SK-N-SH treated with all-trans-retinoic acid at 6 μM for 48 hours (cell line): ENCODE data around the gene BUD23.

Source experiments
- ATAC-seq: fragments of 200-7000 bp; cut with Tn5 transposase; 3 replicates; pipeline ENCODE4 v1.9.1; 2020; ENCODE audit warnings: mild to moderate bottlenecking, moderate library complexity
- ARNTL ChIP-seq: fragments of 450-650 bp; formaldehyde crosslinking; IDR thresholded peaks from 2 replicates; pipeline ENCODE4 v1.5.0; 2020; ENCODE audit warnings: low read depth, mild to moderate bottlenecking, moderate library complexity, borderline replicate concordance
- CSDC2 ChIP-seq: fragments of 250-450 bp; sonication (Bioruptor Pico); IDR thresholded peaks from 2 replicates; pipeline ENCODE4 v1.5.0; 2020; ENCODE audit warnings: mild to moderate bottlenecking, moderate library complexity
- CSRNP3 ChIP-seq: fragments of 250-450 bp; sonication (Bioruptor Pico); IDR thresholded peaks from 2 replicates; pipeline ENCODE4 v1.5.1; 2021; ENCODE audit warnings: mild to moderate bottlenecking, moderate library complexity
- ESRRG ChIP-seq: fragments of 250-450 bp; sonication (Bioruptor Pico); IDR thresholded peaks from 2 replicates; pipeline ENCODE4 v1.6.1; 2021; ENCODE audit warnings: mild to moderate bottlenecking
- GLIS3 ChIP-seq: fragments of 250-450 bp; sonication (Bioruptor Pico); IDR thresholded peaks from 2 replicates; pipeline ENCODE4 v1.5.0; 2020; ENCODE audit warnings: mild to moderate bottlenecking, moderate library complexity
- ISL1 ChIP-seq: fragments of 250-450 bp; sonication (Bioruptor Pico); IDR thresholded peaks from 2 replicates; pipeline ENCODE4 v2.1.2; 2022; ENCODE audit warnings: mild to moderate bottlenecking, moderate library complexity
- POU6F1 ChIP-seq: fragments of 250-450 bp; sonication (Bioruptor Pico); IDR thresholded peaks from 2 replicates; pipeline ENCODE4 v1.8.0; 2021; ENCODE audit warnings: low read depth, mild to moderate bottlenecking, moderate library complexity, borderline replicate concordance
- PPARA ChIP-seq: fragments of 250-450 bp; sonication (Bioruptor Pico); IDR thresholded peaks from 2 replicates; pipeline ENCODE4 v1.5.0; 2020; ENCODE audit warnings: mild to moderate bottlenecking, borderline replicate concordance
- RARB ChIP-seq: fragments of 250-450 bp; sonication (Bioruptor Pico); IDR thresholded peaks from 2 replicates; pipeline ENCODE4 v1.8.0; 2021; ENCODE audit warnings: mild to moderate bottlenecking, moderate library complexity
- SNAI2 ChIP-seq: fragments of 250-450 bp; sonication (Bioruptor Pico); IDR thresholded peaks from 2 replicates; pipeline ENCODE4 v1.5.0; 2020; ENCODE audit warnings: mild to moderate bottlenecking, moderate library complexity
- TOX ChIP-seq: fragments of 250-450 bp; sonication (Bioruptor Pico); IDR thresholded peaks from 2 replicates; pipeline ENCODE4 v1.8.0; 2021; ENCODE audit warnings: mild to moderate bottlenecking, moderate library complexity, borderline replicate concordance
- ZFP3 ChIP-seq: fragments of 250-450 bp; sonication (Bioruptor Pico); IDR thresholded peaks from 2 replicates; pipeline ENCODE4 v1.5.0; 2020; ENCODE audit warnings: mild to moderate bottlenecking, moderate library complexity
- ZFP30 ChIP-seq: fragments of 450-650 bp; formaldehyde crosslinking; IDR thresholded peaks from 2 replicates; pipeline ENCODE4 v1.5.0; 2022; ENCODE audit warnings: mild to moderate bottlenecking, moderate library complexity
- ZNF565 ChIP-seq: fragments of 450-650 bp; formaldehyde crosslinking; conservative IDR thresholded peaks from 2 replicates; pipeline ENCODE4 v1.5.0; 2020; ENCODE audit warnings: low read depth, mild to moderate bottlenecking, moderate library complexity
- ZNF70 ChIP-seq: fragments of 450-650 bp; formaldehyde crosslinking; IDR thresholded peaks from 2 replicates; pipeline ENCODE4 v1.5.0; 2020; ENCODE audit warnings: mild to moderate bottlenecking, moderate library complexity
- ZNF8 ChIP-seq: fragments of 450-650 bp; formaldehyde crosslinking; IDR thresholded peaks from 2 replicates; pipeline ENCODE4 v1.5.0; 2020; ENCODE audit warnings: mild to moderate bottlenecking, moderate library complexity
- TF ChIP-seq, protein P1 (sequence below): fragments of 250-450 bp; sonication (Bioruptor Pico); IDR thresholded peaks from 2 replicates; pipeline ENCODE4 v1.5.1; 2020; ENCODE audit warnings: low read depth, mild to moderate bottlenecking, moderate library complexity
- TF ChIP-seq, protein P2 (sequence below): fragments of 250-450 bp; sonication (Bioruptor Pico); IDR thresholded peaks from 2 replicates; pipeline ENCODE4 v1.8.0; 2020; ENCODE audit warnings: mild to moderate bottlenecking, moderate library complexity, borderline replicate concordance

Gene BUD23

GRCh38 chr7:73703225-73703624, 19.8 kb downstream of the BUD23 start:
- ATAC-seq, result no peak
- TF ChIP-seq PPARA (CRISPR knock-in tag), result no peak

DNA sequence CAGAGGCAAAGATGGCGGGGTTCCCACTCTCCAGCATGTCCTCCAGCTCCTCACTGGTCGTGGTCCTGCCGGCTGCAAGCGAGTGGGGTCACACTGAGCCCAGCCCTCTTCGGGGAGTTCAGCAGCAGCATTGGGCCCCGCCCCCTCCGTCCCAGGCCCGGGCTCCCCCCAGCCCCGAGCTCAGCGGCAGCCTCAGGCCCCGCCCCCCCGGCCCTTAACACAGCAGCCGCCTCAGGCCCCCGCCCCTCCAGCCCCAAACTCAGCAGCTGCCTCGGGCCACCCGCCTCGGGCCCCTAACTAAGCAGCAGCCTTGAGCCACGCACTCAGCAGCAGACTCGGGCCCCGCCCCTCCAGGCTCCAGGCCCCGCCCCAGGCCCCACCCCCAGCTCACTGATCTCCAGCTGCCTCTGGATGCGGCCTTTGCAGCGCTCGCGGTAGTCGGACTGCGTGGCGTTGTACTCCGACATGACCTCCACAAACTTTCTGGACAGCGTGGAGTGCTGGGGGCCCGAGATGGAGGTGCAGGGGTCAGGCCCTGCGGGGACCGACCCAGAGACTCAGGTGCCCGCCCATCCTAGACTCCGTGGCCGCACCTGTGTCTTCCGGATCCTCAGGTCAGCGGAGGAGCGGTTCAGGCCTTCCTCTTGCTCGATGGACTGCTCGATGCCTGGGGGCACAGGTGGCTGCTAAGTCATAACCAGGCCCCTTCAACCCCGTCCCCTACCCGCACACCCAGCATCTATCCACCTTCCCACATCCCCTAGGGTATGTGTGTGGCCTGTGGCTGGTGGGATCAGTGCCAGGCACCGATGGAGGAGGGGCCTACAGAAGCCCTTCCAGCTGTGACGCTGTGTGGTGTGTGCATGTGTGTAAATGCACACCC, 20.6 kb downstream of the BUD23 start:
- ATAC-seq, result peak; percentile 14; the same call in 2 of the 3 replicates
- TF ChIP-seq GLIS3 (CRISPR knock-in tag) (no peak), ZFP30 (CRISPR knock-in tag) (no peak), ISL1 (no peak), TOX (CRISPR knock-in tag) (no peak), RARB (CRISPR knock-in tag) (no peak), ZFP3 (CRISPR knock-in tag) (no peak), ZNF8 (no peak), ESRRG (CRISPR knock-in tag) (no peak), SNAI2 (CRISPR knock-in tag) (no peak), CSDC2 (CRISPR knock-in tag) (no peak), ZNF70 (CRISPR knock-in tag) (no peak), ZNF565 (CRISPR knock-in tag) (no peak)
- TF ChIP-seq, protein P1, sequence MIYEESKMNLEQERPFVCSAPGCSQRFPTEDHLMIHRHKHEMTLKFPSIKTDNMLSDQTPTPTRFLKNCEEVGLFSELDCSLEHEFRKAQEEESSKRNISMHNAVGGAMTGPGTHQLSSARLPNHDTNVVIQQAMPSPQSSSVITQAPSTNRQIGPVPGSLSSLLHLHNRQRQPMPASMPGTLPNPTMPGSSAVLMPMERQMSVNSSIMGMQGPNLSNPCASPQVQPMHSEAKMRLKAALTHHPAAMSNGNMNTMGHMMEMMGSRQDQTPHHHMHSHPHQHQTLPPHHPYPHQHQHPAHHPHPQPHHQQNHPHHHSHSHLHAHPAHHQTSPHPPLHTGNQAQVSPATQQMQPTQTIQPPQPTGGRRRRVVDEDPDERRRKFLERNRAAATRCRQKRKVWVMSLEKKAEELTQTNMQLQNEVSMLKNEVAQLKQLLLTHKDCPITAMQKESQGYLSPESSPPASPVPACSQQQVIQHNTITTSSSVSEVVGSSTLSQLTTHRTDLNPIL (CRISPR knock-in tag), result no peak

DNA sequence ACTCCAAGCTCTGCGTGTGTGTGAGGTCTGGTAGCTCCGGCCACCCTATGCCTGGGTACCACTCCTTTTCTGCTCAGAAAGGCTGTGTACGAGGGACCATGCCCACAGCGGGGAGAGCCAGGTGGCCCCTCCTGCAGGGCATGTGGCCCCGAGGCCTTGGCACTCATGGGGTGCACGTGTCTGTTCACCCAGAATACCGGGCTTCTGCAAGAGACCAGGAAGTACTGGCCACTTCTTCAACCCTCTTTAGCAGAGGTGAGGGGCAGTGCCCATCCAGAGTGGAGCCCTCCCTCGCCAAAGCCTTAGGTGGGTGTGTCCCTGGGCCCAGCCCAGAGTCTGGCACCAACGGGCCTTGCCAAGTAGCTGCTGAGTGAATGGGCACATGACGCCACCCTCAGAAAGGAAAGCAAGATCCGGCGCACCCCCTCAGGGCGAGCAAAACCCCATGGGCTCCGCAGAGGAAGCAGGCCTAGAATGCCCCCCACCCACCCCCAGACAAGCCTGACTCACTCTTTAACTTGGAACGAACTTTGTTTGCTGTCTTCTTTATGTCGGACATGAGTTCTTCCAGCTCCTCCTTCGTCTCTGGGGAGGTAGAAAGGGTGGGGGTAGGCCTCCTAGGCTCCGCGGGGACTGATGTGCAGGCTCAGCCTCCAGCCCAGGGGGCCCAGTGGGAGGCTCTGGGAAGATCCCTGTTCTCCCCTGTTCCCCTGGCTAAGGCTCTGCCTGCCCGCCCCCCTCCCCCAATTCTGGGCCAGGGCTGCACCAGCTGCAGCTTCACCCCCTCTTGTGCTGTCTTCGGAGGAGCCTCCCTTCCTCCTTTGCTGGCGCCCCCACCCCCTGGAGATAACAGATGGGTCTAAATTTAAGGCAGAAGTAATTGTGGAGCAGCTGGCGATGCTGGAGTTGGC, 21.5 kb downstream of the BUD23 start:
- TF ChIP-seq, protein P2, sequence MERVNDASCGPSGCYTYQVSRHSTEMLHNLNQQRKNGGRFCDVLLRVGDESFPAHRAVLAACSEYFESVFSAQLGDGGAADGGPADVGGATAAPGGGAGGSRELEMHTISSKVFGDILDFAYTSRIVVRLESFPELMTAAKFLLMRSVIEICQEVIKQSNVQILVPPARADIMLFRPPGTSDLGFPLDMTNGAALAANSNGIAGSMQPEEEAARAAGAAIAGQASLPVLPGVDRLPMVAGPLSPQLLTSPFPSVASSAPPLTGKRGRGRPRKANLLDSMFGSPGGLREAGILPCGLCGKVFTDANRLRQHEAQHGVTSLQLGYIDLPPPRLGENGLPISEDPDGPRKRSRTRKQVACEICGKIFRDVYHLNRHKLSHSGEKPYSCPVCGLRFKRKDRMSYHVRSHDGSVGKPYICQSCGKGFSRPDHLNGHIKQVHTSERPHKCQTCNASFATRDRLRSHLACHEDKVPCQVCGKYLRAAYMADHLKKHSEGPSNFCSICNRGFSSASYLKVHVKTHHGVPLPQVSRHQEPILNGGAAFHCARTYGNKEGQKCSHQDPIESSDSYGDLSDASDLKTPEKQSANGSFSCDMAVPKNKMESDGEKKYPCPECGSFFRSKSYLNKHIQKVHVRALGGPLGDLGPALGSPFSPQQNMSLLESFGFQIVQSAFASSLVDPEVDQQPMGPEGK, result peak; percentile 51; the same call in 1 of the 2 replicates
- TF ChIP-seq CSRNP3 (CRISPR knock-in tag), result no peak
- TF ChIP-seq, all 23 proteins: peak for 1
- ATAC-seq, result peak; percentile 24

- ATAC-seq, result no peak
- no peak for TF ChIP-seq ZNF70 (CRISPR knock-in tag)
- no peak for TF ChIP-seq POU6F1 (CRISPR knock-in tag)
- TF ChIP-seq ARNTL (CRISPR knock-in tag), result no peak
- no peak for TF ChIP-seq ISL1
- TF ChIP-seq CSDC2 (CRISPR knock-in tag), result no peak
- TF ChIP-seq SNAI2 (CRISPR knock-in tag), result no peak
- TF ChIP-seq CSRNP3 (CRISPR knock-in tag), result no peak
- no peak for TF ChIP-seq RARB (CRISPR knock-in tag)
Observed at GRCh38 chr7:73705551-73705920, 22.1 kb downstream of the BUD23 start.
